K562 (cell line): Measurements from ENCODE around the gene OR7A5. TPM values are rescaled to one million over a fixed set of nuclear protein-coding genes. Genes with fewer than 3 reads are reported as not detected.

Experiments used
- ARID1B ChIP-seq: fragments of 450-650 bp; IDR thresholded peaks from 2 replicates; pipeline ENCODE4 v1.6.1; 2016; ENCODE audit warnings: antibody characterized with exemption, mild to moderate bottlenecking, inconsistent platforms
- BRD9 ChIP-seq: fragments of 450-650 bp; IDR thresholded peaks from 2 replicates; pipeline ENCODE4 v1.6.1; 2018; ENCODE audit warnings: low read depth; ENCODE audit not compliant: partially characterized antibody
- CGGBP1 ChIP-seq: fragments of 250-450 bp; sonication (Bioruptor Pico); IDR thresholded peaks from 2 replicates; pipeline ENCODE4 v1.9.0; 2021; ENCODE audit warnings: mild to moderate bottlenecking
- E2F3 ChIP-seq: fragments of 250-450 bp; sonication (Bioruptor Pico); IDR thresholded peaks from 2 replicates; pipeline ENCODE4 v1.4.0; 2020; ENCODE audit warnings: mild to moderate bottlenecking
- E2F6 ChIP-seq, 2 experiments: IDR thresholded peaks; 2 replicates each; pipeline ENCODE4 v1.6.1; 2011; ENCODE audit warnings: borderline replicate concordance in 1 of 2, control low read depth in 1 of 2, low read depth in 1 of 2, low read length in 1 of 2, mild to moderate bottlenecking in 1 of 2, mixed read lengths in 1 of 2, moderate library complexity in 1 of 2; ENCODE audit not compliant: insufficient read depth in 1 of 2, insufficient read length in 1 of 2, poor library complexity in 1 of 2, severe bottlenecking in 1 of 2; ENCODE audit errors: extremely low read depth in 1 of 2
- FOSL1 ChIP-seq: fragments of 200-800 bp; sonication (Bioruptor generic); conservative IDR thresholded peaks from 2 replicates; pipeline ENCODE4 v1.6.1; 2016; ENCODE audit warnings: missing genetic modification characterization, missing compliant biosample characterization
- FOXA3 ChIP-seq, 2 experiments: fragments of 450-650 bp in 1 of 2; sonication (generic) in 1 of 2; formaldehyde crosslinking; IDR thresholded peaks in 1 of 2; conservative IDR thresholded peaks in 1 of 2; 2 replicates each; pipeline versions ENCODE4 v1.4.0 to v1.8.0; 2020 to 2022; ENCODE audit warnings: mild to moderate bottlenecking in 2 of 2, missing genetic modification reagents in 1 of 2
- HDGF ChIP-seq: fragments of 450-650 bp; IDR thresholded peaks from 2 replicates; pipeline ENCODE4 v1.6.1; 2016
- HIVEP1 ChIP-seq: fragments of 250-450 bp; sonication (Bioruptor Pico); IDR thresholded peaks from 2 replicates; pipeline ENCODE4 v1.4.0; 2020; ENCODE audit warnings: mild to moderate bottlenecking
- JUN ChIP-seq, 2 experiments: sonication (generic) in 1 of 2; formaldehyde crosslinking in 1 of 2; IDR thresholded peaks; 2 replicates each; pipeline versions ENCODE4 v1.6.1 to v1.8.0; 2012 to 2022; ENCODE audit warnings: borderline replicate concordance in 2 of 2, mild to moderate bottlenecking in 2 of 2, improper control_type of control experiment in 1 of 2, low read depth in 1 of 2, low read length in 1 of 2, missing genetic modification reagents in 1 of 2
- KDM5B ChIP-seq: fragments of 200-600 bp; sonication (generic); IDR thresholded peaks from 2 replicates; pipeline ENCODE4 v1.6.1; 2012; ENCODE audit warnings: low read depth, mild to moderate bottlenecking, moderate library complexity, low read length, control low read depth, inconsistent platforms; ENCODE audit not compliant: insufficient replicate concordance
- L3MBTL2 ChIP-seq: fragments of 450-650 bp; IDR thresholded peaks from 2 replicates; pipeline ENCODE4 v1.6.1; 2016; ENCODE audit warnings: mild to moderate bottlenecking, moderate library complexity
- MAFK ChIP-seq: IDR thresholded peaks from 2 replicates; pipeline ENCODE4 v1.6.1; 2011; ENCODE audit warnings: low read length, improper control_type of control experiment
- MEIS2 ChIP-seq: fragments of 450-650 bp; IDR thresholded peaks from 2 replicates; pipeline ENCODE4 v1.6.1; 2014; ENCODE audit warnings: mild to moderate bottlenecking; ENCODE audit not compliant: partially characterized antibody
- MLX ChIP-seq, 2 experiments: fragments of 450-650 bp in 1 of 2; sonication (generic) in 1 of 2; formaldehyde crosslinking; conservative IDR thresholded peaks; 2 replicates each; pipeline versions ENCODE4 v1.4.0 to v1.8.1; 2020 to 2022; ENCODE audit warnings: mild to moderate bottlenecking in 1 of 2, missing genetic modification reagents in 1 of 2
- NR2C2 ChIP-seq, 2 experiments: fragments of 200-800 bp in 1 of 2; sonication (Bioruptor generic) in 1 of 2; sonication (generic) in 1 of 2; formaldehyde crosslinking in 1 of 2; IDR thresholded peaks; 2 replicates each; pipeline versions ENCODE4 v1.6.1 to v1.8.0; 2016 to 2022; ENCODE audit warnings: mild to moderate bottlenecking in 1 of 2, missing compliant biosample characterization in 1 of 2, missing genetic modification characterization in 1 of 2, missing genetic modification reagents in 1 of 2
- PTTG1 ChIP-seq: fragments of 450-650 bp; IDR thresholded peaks from 2 replicates; pipeline ENCODE4 v1.6.1; 2016; ENCODE audit warnings: low read depth, mild to moderate bottlenecking, missing genetic modification characterization, missing compliant biosample characterization
- STAG1 ChIP-seq: sonication (generic); formaldehyde crosslinking; IDR thresholded peaks from 2 replicates; pipeline ENCODE4 v1.5.0; 2020; ENCODE audit warnings: missing genetic modification reagents, borderline replicate concordance
- TAF15 ChIP-seq: fragments of 200-400 bp; formaldehyde crosslinking; IDR thresholded peaks from 2 replicates; pipeline ENCODE4 v1.6.1; 2017; ENCODE audit warnings: mild to moderate bottlenecking, low read depth, low read length, moderate library complexity
- TCF7 ChIP-seq: sonication (generic); IDR thresholded peaks from 2 replicates; pipeline ENCODE4 v1.6.1; 2016; ENCODE audit warnings: antibody characterized with exemption, borderline replicate concordance
- TEAD1 ChIP-seq, 2 experiments: fragments of 450-650 bp in 1 of 2; sonication (generic) in 1 of 2; formaldehyde crosslinking; IDR thresholded peaks; 2 replicates each; pipeline versions ENCODE4 v1.4.0 to v1.8.0; 2020 to 2022; ENCODE audit warnings: mild to moderate bottlenecking in 2 of 2, missing genetic modification reagents in 1 of 2
- YY1 ChIP-seq, 3 experiments: IDR thresholded peaks; 2 replicates each; pipeline ENCODE4 v1.6.1; 2011; ENCODE audit warnings: low read length in 2 of 3, mild to moderate bottlenecking in 2 of 3, moderate library complexity in 2 of 3, borderline replicate concordance in 1 of 3, control low read depth in 1 of 3, low read depth in 1 of 3; ENCODE audit not compliant: insufficient read depth in 3 of 3, insufficient replicate concordance in 2 of 3, control insufficient read depth in 1 of 3, insufficient read length in 1 of 3; ENCODE audit errors: extremely low read depth in 1 of 3
- ZBTB8A ChIP-seq: fragments of 450-650 bp; IDR thresholded peaks from 2 replicates; pipeline ENCODE4 v1.6.1; 2018; ENCODE audit warnings: mild to moderate bottlenecking, moderate library complexity; ENCODE audit not compliant: partially characterized antibody
- ZNF263 ChIP-seq: sonication (generic); formaldehyde crosslinking; IDR thresholded peaks from 2 replicates; pipeline ENCODE4 v1.8.0; 2022; ENCODE audit warnings: mild to moderate bottlenecking, missing genetic modification reagents, borderline replicate concordance
- ZNF316 ChIP-seq: fragments of 450-650 bp; IDR thresholded peaks from 2 replicates; pipeline ENCODE4 v1.6.1; 2016
- ZNF551 ChIP-seq: fragments of 250-450 bp; sonication (Bioruptor Pico); IDR thresholded peaks from 2 replicates; pipeline ENCODE4 v1.5.0; 2021; ENCODE audit warnings: mild to moderate bottlenecking, moderate library complexity
- polyA plus RNA-seq, 8 experiments: library from polyadenylated mRNA; depleted of rRNA in 4 of 8; stranded (reverse) in 5 of 8; unstranded in 3 of 8; fragments of >200 nt; fragmentation: Nextera tagmentation in 2 of 8; fragmentation: Illumina TruSeq in 1 of 8; extraction: Ambion mirVana in 2 of 8; extraction: Trizol in 1 of 8; gene quantifications; 2 replicates each; pipeline versions ENCODE4 v1.2.1 to v1.2.3, GENCODE V29; 2011 to 2014; ENCODE audit warnings: inconsistent platforms in 1 of 8, missing spikeins in 1 of 8
- total RNA-seq, 7 experiments: library from RNA; depleted of rRNA in 6 of 7; stranded (reverse); fragments of >200 nt in 6 of 7; fragmentation: Illumina TruSeq in 2 of 7; extraction: Trizol in 2 of 7; gene quantifications; 2 replicates each; pipeline versions ENCODE4 v1.2.1 to v1.2.3, GENCODE V29; 2011 to 2021; ENCODE audit warnings: low replicate concordance in 1 of 7

Gene OR7A5
- total and polyA plus RNA-seq, 9 of the 15 experiments (the other 6 are each of a cell fraction or from before 2014, with no cell fraction given) = not detected

DNA sequence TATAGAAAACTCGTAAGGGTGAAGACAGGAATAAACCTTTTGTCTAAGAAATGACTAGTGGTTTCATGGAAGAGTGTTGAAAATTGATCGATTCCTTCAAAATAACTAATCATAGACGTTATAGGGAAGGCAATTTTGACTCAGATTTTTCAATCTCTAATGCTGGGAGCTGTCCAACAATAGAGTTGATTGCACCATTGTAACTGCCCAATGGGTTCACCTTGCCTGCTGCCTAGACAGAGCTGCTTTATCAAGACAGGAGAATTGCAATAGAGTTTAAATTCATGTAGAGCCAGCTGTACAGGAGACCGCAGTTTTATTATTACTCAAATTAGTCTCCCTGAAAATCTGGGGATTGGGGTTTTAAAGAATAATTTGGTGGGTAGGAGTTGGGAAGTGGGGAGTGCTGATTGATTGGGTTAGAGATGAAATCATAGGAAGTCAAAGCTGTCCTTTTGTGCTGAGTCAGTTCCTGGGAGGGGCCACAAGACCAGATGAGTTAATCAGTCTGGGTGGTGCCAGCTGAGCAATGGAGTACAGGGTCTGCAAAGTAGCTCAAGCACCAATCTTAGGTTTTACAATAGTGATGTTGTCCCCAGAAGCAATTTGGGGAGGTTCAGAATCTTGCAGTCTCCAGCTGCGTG, 39.8 kb downstream of the OR7A5 start (continued):
- no peak for TF ChIP-seq NR2C2 (CRISPR knock-in tag; IDR thresholded peaks at IDR 0.05)
- TF ChIP-seq NR2C2 (tag; IDR thresholded peaks at IDR 0.05) = no peak
- TF ChIP-seq L3MBTL2 = no peak
- TF ChIP-seq BRD9 = no peak
- no peak for TF ChIP-seq FOXA3 (CRISPR knock-in tag; conservative IDR thresholded peaks at IDR 0.05 in 1 of 2, IDR thresholded peaks at IDR 0.05 in 1 of 2)
- no peak for TF ChIP-seq TAF15
- TF ChIP-seq MAFK = peak; percentile 95
- no peak for TF ChIP-seq JUN (IDR thresholded peaks at IDR 0.05; ENCODE audit: borderline replicate concordance, low read depth, low read length)
- TF ChIP-seq JUN (CRISPR knock-in tag; IDR thresholded peaks at IDR 0.05; ENCODE audit: borderline replicate concordance) = no peak
- peak; percentile 58 for TF ChIP-seq ARID1B
- TF ChIP-seq ZBTB8A = no peak
- TF ChIP-seq TCF7 = no peak
- TF ChIP-seq HDGF = no peak
- TF ChIP-seq ZNF263 = no peak
- no peak for TF ChIP-seq E2F3 (CRISPR knock-in tag)
- TF ChIP-seq MEIS2 = peak; percentile 90
- TF ChIP-seq YY1 (IDR thresholded peaks at IDR 0.05; ENCODE audit: borderline replicate concordance in 1 of 3, control insufficient read depth in 1 of 3, extremely low read depth in 1 of 3, insufficient read depth in 3 of 3, insufficient read length in 1 of 3, insufficient replicate concordance in 2 of 3, low read depth in 1 of 3, low read length in 2 of 3) = no peak
- TF ChIP-seq ZNF316 = peak; percentile 99
- TF ChIP-seq ZNF551 (CRISPR knock-in tag) = no peak
- peak; percentile 42 for TF ChIP-seq FOSL1 (tag)
- TF ChIP-seq KDM5B = no peak
- TF ChIP-seq E2F6 (IDR thresholded peaks at IDR 0.05; ENCODE audit: borderline replicate concordance in 1 of 2, extremely low read depth in 1 of 2, insufficient read depth in 1 of 2, insufficient read length in 1 of 2, low read depth in 1 of 2, low read length in 1 of 2, poor library complexity in 1 of 2, severe bottlenecking in 1 of 2) = no peak
- no peak for TF ChIP-seq PTTG1 (tag)
- no peak for TF ChIP-seq HIVEP1 (CRISPR knock-in tag)
- TF ChIP-seq MLX (CRISPR knock-in tag; conservative IDR thresholded peaks at IDR 0.05) = no peak
- no peak for TF ChIP-seq CGGBP1 (CRISPR knock-in tag)
- no peak for TF ChIP-seq STAG1 (CRISPR knock-in tag)
- TF ChIP-seq TEAD1 (CRISPR knock-in tag; IDR thresholded peaks at IDR 0.05) = no peak
